ENCODE results near the gene LGR5. TPM values are rescaled to one million over a fixed set of nuclear protein-coding genes. Genes with fewer than 3 reads are reported as not detected.

The LGR5 gene
- total and polyA plus RNA-seq, 10 of the 15 experiments (the other 5 are each of a cell fraction or from before 2014, with no cell fraction given): 2.1 TPM; not detected in 9

DNA sequence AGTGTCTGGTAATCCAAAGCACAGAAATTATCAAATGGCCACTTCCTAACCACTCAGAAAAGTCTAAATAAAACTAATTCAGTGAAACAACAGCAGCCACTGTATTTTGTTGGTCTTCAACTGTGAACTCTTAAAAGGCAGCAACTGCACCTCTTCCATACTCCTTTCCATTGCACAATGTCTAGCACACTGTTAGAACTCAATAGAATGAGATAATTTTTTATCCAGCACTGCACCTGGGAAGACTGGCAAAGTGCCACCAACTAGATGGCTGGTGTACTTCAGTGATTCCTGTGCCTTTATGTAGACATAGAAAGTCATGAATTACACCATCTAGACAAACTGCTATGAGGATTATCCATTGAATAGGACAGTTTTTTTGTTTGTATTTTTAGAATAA lies 26.2 kb downstream of the LGR5 start:
- Histone ChIP-seq H3K27me3 (replicated peaks in 1 of 2; ENCODE audit: control insufficient read depth in 2 of 2, insufficient read depth in 2 of 2, low read length in 1 of 2) (0 out of 4 replicates have a peak, but pooled peaks cover 0 to 4% of the 10 kb centered on the region in 2 experiments), H3K36me3 (ENCODE audit: control insufficient read depth in 2 of 2, insufficient read depth in 2 of 2, low read length in 1 of 2) (no peaks in the 10 kb centered on the region), H4K20me1 (ENCODE audit: control insufficient read depth, insufficient read depth) (no peaks in the 10 kb centered on the region), H3K4me1 (ENCODE audit: control insufficient read depth, insufficient read depth, low read length) (no peaks in the 10 kb centered on the region), H3K79me2 (ENCODE audit: control insufficient read depth, insufficient read depth, low read length) (no peaks in the 10 kb centered on the region), H3K4me2 (ENCODE audit: control insufficient read depth, insufficient read depth) (no peak overlapping the region), H3K27ac (ENCODE audit: control insufficient read depth, insufficient read depth) (no peak overlapping the region), H3K9ac (ENCODE audit: control insufficient read depth, insufficient read depth, low read length) (no peak overlapping the region), H2AFZ (ENCODE audit: control insufficient read depth, low read depth, low read length) (no peak overlapping the region), H3K9me3 (replicated peaks; ENCODE audit: control insufficient read depth, insufficient read depth, low read length) (no peaks in the 10 kb centered on the region), H3K4me3 (no peak overlapping the region)
- in situ Hi-C loops (cut with MboI): no loop called here
- POLR2A ChIA-PET: no interaction called here
- DNase-seq (ENCODE audit: low read depth, low spot score): no peak
- no TSS peak for BruUV-seq (replicated peaks)
- no peak for ATAC-seq
- CTCF ChIA-PET: no interaction called here
- RAD21 ChIA-PET (ENCODE audit: unreplicated experiment): no interaction called here
- no peak for TF ChIP-seq GABPA (IDR thresholded peaks at IDR 0.05; ENCODE audit: low read depth)
- TF ChIP-seq, protein P1, sequence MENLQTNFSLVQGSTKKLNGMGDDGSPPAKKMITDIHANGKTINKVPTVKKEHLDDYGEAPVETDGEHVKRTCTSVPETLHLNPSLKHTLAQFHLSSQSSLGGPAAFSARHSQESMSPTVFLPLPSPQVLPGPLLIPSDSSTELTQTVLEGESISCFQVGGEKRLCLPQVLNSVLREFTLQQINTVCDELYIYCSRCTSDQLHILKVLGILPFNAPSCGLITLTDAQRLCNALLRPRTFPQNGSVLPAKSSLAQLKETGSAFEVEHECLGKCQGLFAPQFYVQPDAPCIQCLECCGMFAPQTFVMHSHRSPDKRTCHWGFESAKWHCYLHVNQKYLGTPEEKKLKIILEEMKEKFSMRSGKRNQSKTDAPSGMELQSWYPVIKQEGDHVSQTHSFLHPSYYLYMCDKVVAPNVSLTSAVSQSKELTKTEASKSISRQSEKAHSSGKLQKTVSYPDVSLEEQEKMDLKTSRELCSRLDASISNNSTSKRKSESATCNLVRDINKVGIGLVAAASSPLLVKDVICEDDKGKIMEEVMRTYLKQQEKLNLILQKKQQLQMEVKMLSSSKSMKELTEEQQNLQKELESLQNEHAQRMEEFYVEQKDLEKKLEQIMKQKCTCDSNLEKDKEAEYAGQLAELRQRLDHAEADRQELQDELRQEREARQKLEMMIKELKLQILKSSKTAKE (IDR thresholded peaks at IDR 0.05; ENCODE audit: low read depth, poor library complexity, severe bottlenecking): no peak
- TF ChIP-seq RBBP5 (conservative IDR thresholded peaks at IDR 0.05): no peak
- no peak for TF ChIP-seq NR2F1 (conservative IDR thresholded peaks at IDR 0.05)
- TF ChIP-seq, protein P2, sequence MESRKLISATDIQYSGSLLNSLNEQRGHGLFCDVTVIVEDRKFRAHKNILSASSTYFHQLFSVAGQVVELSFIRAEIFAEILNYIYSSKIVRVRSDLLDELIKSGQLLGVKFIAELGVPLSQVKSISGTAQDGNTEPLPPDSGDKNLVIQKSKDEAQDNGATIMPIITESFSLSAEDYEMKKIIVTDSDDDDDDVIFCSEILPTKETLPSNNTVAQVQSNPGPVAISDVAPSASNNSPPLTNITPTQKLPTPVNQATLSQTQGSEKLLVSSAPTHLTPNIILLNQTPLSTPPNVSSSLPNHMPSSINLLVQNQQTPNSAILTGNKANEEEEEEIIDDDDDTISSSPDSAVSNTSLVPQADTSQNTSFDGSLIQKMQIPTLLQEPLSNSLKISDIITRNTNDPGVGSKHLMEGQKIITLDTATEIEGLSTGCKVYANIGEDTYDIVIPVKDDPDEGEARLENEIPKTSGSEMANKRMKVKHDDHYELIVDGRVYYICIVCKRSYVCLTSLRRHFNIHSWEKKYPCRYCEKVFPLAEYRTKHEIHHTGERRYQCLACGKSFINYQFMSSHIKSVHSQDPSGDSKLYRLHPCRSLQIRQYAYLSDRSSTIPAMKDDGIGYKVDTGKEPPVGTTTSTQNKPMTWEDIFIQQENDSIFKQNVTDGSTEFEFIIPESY (IDR thresholded peaks at IDR 0.05): no peak
- no peak for TF ChIP-seq NFIC (IDR thresholded peaks at IDR 0.05; ENCODE audit: low read depth, low read length)
- no peak for TF ChIP-seq ZSCAN29 (IDR thresholded peaks at IDR 0.05)
- TF ChIP-seq RELA (IDR thresholded peaks at IDR 0.05; ENCODE audit: borderline replicate concordance, partially characterized antibody): no peak
- TF ChIP-seq ZZZ3 (IDR thresholded peaks at IDR 0.05; ENCODE audit: control insufficient read depth, insufficient read length, low read depth): no peak
- no peak for TF ChIP-seq SIN3A (IDR thresholded peaks at IDR 0.05; ENCODE audit: low read depth, low read length)
- TF ChIP-seq, protein P3, sequence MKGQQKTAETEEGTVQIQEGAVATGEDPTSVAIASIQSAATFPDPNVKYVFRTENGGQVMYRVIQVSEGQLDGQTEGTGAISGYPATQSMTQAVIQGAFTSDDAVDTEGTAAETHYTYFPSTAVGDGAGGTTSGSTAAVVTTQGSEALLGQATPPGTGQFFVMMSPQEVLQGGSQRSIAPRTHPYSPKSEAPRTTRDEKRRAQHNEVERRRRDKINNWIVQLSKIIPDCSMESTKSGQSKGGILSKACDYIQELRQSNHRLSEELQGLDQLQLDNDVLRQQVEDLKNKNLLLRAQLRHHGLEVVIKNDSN (IDR thresholded peaks at IDR 0.05; ENCODE audit: borderline replicate concordance, extremely low read length, insufficient read depth, low read depth, low read length): no peak
- intact Hi-C loops (cut with micrococcal nuclease; ENCODE audit: unreplicated experiment): no loop called here
- SMC1A ChIA-PET (ENCODE audit: uncharacterized antibody, unreplicated experiment): no interaction called here
- no peak for FAIRE-seq

Measured in GM12878 (cell line).